Stimulated activated CD4-positive, alpha-beta T cell treated with anti-CD3 and anti-CD28 coated beads, Interleukin-15, amount 100 ng/mL, for 1 hour (primary cell): ENCODE measurements around the gene NDST3.

Source experiments
- DNase-seq, 2 donors: peaks; one replicate each; pipeline ENCODE4 v3.0.0-alpha.2; 2020; ENCODE audit warnings: low read depth in 1 of 2, low spot score in 1 of 2

NDST3 gene

DNA sequence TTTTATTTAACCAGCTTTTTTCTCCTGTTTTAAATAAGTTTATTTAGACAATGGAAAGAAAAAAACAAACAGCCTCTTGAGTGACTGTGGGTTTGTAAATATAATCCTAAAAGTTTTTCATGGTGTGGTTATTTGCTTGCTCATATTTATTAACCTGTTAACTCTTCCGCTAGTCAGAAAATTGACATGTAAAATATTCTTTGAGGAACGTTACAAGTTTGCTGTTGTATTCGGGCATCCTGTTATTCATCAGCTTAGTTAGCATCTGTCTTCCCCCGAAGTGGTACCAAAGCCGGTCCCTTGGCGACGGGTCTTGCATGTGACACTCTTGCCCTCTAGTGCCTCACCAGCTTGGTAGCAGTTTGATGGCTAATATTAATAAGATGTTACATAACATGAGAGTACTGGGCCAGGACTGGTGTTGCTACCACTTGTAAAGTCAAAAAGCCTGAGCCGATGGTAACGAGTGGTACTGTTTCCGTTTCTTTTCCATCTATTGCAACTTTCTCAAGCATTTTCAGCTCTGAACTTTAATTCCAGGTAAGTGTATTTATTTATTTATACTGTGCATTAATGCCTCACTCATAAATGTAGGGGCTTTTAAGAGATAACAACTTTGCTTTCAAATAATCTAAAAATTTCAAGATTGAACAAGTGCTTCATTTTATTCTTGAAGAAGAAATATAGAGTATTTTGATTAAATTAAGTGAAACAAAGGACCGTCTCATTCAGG is at the start of gene NDST3:
TSS of gene NDST3 (plus strand) at position 434 of the 733 bp plus-strand sequence. CDS start 19,425 bp downstream, outside the sequence.
- DNase-seq, result no peak

DNA sequence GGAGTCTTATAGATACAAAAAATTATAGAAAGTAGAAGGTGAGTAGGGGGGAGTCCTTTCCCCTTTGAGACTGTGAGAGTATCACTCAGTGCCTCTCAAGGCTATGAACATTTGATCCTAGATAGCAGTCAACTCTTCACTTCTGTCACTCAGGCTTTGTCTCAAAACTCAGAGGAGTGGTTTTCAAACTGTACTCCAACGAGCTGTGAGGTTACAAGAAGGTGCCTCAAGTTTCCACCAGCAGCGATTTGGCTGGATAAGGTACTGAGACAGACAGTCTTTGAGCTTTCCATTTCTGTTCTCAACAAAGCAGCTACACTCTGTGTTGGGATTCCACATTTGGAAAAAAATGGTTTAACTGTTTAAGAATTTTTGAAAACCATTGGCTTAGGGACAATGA is 48.0 kb upstream of the NDST3 start:
- DNase-seq, result no peak

DNA sequence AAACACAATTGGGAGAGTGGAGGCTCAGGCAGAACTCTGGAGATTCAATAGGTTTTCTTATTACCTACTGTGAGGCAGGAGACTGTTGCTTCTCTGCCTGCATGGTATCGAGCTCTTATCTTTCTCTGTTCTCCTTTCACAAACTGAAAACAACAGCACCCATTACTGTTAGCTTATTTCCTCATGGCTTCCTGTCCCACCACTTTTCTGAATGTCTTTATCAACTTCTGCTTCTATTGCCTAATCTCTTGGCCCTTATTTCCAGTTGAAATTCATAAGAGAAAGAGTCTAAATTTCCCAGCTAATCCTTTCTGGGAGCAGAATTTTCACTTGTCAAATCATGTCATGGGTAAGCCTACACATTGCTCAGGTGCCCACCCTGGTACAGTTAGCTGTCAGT is 46.8 kb upstream of the NDST3 start:
- DNase-seq, result no peak

DNA sequence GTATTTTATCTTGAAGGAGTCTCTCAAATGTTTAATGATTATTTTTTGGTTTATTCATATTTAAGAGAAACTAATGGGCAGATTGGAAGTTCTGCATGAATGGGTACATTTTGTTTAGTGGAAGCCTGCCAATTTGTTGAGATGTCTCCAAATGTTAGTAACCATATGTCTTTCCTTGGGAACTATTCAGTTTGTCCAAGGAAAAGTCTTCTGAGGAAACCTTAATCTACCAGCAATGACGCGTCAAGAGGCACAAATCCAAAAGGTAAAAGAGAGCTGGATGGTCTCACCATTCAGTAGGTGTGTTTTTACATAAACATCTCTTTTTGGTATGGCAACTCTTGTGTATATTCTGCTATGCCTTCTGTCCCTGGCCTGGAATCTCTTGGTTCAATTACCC is 37.4 kb upstream of the NDST3 start:
- no peak for DNase-seq

DNA sequence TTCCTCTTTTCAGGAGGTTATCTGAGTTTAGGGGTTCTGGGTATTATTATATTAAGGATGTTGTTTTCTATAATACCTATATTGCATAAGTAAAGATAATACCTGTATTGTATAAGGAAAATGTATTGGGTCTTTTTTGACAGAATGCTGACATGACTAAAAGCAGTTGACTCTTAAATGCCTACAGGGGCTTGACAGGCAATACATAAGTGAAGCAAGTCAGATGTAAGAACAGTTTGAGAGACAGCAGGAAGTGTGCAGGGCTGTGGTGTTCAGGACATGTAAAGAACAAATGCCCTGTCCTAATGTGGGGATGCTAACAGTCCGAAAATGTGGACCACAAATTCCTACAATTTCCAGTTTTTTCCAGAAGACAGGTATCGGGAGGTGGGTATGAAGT is 30.2 kb upstream of the NDST3 start:
- DNase-seq, result no peak

DNA sequence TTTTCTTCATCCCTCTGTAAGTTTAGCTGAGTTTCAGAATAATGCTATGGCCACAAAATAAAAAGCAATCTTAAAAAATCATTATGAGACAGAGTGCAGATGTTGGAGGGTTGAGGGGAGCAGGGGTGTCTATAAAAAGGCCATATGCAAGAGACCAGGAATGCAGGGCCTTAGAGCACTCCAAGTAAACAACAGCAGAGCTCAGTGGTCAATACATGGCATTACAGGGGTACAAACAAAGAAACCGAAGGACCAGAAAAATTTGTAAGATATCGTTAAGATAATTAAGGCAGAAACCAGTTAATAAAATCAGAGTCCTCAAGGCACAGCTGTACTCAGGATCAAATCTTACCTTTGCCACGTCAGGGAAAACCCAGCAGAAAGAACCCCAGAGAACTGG is 28.4 kb upstream of the NDST3 start:
- no peak for DNase-seq

DNA sequence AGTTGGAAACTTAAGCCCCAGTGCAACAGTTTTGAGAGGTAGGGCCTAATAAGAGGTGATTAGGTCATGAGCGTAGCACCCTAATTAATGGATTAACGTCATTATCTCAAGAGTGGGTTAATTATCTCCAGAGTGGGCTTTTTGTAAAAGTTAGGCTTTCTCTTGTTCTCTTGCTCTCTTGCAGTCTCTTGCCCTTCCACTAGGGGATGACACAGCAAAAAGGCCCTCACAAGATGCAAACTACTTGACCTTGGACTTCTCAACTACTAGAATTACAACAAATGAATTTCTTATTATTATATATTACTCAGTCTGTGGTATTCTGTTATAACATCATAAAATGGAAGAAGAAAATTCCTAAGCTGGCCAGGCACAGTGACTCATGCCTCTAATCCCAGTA is 22.1 kb upstream of the NDST3 start:
- DNase-seq, result no peak

DNA sequence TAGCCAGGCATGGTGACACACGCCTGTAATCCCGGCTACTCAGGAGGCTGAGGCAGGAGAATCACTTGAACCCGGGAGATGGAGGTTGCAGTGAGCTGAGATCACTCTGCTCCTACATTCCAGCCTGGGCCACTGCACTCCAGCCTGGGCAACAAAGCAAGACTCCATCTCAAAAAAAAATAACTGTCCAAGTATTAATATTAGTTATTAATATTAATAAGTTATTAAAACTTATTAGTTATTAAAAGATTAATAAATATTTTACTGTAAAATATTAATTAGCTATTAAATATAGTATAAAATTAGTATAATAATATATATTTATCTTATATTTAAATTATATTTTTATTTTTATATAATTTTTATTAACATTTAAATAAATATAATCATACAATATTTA is 19.5 kb upstream of the NDST3 start:
- no peak for DNase-seq

DNA sequence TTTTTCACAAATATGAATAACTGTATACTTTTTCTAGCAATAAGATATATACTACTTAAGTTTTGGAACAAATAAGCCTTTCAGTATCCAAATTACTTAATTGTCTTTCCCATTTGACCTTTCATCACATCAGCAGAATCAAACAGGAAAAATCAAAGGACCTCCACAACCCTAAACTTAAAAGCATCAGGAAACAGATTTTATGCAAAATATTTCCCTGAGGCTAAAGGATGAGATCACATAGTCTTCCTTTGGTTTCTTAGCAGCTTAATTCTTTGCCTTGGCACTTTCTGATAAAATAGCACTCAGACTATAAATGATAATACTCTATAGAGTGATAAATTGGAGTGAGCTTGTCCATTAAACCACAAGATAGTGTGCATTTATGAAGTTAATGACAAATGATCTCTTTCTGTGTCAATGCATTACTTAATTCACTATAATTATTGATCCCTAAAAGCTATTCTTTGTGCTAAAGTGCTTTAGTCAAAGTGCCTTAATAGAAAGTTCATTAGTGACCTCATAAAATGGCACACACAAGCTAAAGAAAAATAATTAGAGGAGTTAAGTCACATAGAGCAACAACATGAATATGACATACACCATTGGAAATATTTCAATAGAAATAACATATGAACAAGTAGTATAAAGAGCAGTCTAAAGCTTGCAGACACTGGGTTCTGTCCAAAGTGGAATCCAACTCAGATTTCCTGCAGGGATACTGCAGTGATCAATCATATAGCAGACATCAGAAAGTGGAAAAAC is 15.7 kb upstream of the NDST3 start:
- no peak for DNase-seq

DNA sequence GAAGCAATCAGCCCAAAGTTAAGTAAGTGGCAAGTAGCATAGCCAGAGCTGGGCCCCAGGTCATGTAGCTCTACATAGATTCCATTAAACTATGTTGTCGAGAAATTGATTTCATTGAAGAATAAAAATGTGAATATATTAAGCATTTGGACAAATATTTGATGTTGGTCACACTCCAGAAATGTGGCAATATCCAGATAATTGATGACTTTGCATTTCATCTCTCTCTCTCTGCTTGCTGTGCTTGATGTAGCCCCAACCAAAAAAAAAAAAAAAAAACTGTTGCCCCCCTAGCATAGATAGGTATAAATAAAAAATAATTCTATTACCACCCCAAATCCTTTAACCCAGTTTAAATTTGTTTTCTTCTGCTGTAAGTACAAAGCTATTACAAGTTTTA is 7.5 kb upstream of the NDST3 start:
- no peak for DNase-seq

DNA sequence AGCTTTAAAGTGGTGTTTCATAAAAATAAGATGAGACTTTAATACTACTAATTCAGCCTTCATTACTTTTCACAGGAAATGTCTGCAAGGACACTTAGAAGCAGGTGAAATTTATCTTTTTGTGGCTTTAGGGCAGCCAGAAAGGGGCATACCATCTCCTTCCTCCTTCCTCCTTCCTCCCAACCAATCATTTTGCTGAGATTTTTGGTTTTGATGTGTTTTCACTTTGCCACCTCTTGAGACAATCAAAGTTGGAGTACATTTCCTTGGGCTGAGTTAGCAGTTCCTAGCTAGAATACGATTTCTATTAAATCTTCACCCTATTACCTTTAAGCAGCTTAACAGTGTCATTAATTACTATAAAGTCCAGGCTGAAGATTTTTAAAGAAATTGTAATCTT is 5.1 kb upstream of the NDST3 start:
- DNase-seq, result no peak

DNA sequence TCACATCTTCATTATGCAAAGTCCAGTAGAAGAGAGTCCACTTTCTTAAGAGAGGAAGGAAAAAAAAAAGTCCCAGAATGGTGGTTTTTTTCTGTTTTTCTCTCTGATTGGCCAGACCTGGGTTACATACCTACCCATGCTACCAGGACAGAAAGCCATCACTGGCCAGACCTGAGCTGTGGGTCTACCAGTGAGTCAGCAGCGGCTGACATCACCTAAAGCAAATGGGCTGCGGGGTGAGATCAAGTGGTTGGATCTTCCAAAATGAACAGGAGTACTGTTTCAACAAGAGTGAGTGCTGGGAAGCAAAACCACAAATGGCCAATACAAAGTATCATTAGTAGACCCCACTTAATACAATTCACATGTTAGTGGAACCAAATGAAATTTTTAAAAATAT is 1.6 kb upstream of the NDST3 start:
- DNase-seq, result no peak

DNA sequence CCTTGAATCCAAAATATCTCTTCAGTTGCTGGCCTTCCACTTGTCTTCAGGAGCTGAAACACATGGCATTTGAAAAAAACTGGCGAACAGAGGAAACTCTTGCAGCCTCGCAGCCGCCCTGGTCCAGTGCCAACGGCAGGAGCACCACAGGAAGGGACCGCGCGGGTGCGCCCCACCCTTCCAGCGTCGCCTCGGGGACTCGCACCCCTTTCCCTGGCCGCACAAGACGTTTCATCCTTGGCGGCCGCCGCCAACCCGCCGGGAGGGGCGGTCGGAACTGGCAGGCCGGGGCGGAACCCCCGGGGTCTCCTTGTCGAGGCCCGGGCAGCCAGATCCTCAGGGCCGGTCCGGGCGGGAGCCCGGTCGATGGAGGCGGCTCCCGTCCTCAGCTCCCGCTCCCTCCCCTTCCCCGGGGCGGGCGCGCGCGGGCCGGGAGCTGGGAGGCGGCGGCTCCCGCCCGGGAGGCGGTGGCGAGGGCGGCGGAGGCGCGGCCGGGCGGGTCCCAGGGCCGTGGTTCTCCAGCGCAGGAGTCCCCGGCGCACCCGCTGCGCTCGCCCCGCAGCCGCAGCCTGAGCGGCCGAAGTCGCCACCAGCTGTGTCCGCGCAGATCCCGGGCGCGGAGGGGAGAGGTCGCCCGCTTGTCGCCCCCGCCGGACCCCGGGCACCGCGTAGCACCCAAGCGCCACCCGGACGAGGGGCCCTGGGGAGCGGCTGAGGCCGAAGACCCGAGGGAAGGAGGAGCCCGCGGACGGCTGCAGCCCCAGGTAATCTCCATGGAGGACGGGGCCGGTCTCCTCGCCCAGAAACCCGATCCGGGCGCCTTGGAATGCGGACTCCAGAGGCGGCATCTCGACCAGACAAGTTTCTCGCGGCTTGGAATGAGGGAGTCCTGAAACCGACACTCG is 886 bp upstream of the NDST3 start:
- DNase-seq, result no peak

DNA sequence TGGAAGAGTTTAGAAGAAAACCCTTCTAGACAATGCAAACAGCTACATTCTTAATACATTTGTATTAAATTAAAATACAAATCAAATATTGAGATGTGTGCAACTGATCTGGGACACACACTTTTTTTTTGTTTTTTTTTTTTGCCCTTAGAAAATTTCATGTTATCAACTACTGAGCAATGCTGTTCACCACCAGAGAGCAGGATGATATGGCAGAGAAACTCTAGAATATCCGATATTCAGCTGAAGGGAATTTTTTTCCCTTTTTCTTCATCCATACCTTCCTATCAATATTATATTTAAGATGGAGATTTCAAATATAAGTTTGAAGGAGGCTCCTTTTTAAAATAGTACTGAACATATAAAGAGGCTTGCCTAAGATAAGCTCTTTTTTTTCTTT is 1.0 kb downstream of the NDST3 start:
- no peak for DNase-seq

DNA sequence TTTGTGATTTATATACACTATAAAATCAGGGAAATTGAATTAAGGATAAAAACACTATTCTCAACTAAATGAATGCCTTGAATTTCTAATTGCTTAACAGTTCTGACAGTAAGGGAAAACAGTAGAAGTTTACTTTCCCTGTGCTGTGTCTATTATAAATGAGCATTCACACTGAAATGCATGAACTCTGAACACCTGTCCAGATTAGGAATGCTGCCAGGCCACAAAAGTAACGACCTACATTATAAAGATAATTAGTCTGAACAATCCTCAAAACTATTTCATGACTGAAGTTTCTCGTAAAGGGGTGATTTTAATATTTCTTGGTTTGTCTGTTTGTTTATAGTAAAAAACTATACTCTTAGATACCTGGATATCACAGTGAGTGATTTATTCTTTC is 2.0 kb downstream of the NDST3 start:
- no peak for DNase-seq

DNA sequence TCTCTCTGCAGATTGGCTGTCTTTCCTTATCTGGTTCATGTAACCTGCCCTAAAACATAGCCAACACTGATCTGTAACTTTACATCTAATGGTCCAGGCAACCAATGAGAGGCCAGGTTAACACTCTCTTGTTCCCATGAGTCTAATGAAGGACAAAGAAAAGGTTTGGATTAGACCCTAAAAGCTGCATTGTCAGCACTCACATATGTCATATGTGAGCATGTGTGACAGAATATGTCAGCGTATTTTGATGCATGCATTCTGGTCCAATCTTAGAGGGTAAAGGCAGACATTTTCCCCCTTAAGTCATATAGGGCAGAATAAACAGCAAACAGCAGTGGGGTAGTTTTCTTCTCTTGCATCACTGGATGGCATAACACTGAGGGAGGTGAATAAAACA is 3.7 kb downstream of the NDST3 start:
- DNase-seq, result no peak

DNA sequence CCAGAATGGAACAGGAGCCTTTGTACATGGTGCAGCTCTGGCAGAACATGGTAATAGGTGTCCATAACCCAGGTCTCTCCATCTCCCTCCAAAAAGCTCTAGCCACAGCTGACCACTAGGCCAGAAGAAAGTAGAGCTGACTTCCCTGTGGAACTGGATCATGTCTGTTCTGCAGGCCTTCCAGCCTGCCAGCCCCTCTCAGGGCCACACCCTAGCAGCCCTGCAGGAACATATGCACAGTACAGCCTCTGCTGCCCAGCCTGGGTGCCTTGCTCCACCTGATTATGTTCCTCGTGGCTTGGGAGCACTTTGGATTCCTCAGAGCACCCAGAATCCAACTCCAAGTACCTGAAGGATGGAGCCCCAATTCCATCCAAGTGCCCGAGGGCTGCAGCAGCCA is 12.0 kb downstream of the NDST3 start:
- DNase-seq, result no peak

DNA sequence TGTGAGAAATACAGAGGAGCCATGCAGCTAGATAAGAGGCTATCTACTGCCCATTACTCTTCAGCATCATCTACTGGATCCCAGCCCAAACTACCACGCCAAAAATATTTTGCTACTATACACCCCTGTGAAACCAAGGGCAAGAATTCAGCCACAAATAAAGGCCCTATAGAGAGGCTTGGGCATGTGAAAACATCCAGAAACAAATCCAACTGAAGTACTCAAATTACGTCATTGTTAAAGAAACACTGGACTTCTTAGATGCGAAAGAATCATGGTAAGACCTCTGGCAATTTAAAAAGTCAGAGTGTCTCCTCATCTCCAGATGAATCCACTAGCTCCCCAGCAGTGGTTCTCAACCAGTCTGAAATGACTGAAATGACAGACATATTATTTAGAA is 12.8 kb downstream of the NDST3 start:
- DNase-seq, result no peak

DNA sequence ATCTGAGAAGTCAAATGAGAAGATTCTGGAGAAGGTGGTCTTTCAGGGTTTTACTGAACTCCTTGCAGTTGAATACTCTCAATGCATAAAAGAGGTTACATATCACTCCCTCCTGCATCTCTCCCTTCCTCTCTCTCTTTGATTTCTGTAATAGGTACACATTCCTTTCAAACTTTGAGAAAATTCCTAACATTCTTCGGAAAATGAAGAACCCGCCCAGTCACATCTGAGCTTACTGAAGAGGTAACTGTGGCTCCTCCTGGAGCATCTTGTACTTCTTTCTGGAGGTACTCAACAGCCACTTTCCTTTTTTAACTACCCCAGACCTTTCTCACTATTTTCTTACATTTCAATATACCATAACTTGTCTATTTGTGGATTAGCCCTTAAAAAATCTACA is 24.7 kb downstream of the NDST3 start:
- DNase-seq, result no peak

DNA sequence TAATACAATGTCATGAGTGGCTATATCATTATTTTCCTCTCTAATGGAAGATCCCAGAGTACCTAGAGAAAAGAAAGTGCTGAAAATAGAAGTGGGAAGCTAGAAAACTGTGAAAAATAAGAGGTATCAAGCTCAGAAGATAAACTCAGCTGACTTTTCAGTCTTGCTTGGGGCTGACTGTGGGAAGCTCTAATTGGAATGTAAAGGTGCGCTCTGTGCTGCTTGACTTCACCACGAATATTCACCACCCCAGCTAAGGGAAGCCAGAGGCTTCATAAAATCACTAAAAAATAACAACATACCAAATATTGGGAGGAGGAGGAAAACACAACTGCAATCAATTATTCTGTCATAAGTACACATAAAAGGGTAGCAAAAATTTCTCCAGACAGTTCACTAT is 25.1 kb downstream of the NDST3 start:
- DNase-seq, result no peak

DNA sequence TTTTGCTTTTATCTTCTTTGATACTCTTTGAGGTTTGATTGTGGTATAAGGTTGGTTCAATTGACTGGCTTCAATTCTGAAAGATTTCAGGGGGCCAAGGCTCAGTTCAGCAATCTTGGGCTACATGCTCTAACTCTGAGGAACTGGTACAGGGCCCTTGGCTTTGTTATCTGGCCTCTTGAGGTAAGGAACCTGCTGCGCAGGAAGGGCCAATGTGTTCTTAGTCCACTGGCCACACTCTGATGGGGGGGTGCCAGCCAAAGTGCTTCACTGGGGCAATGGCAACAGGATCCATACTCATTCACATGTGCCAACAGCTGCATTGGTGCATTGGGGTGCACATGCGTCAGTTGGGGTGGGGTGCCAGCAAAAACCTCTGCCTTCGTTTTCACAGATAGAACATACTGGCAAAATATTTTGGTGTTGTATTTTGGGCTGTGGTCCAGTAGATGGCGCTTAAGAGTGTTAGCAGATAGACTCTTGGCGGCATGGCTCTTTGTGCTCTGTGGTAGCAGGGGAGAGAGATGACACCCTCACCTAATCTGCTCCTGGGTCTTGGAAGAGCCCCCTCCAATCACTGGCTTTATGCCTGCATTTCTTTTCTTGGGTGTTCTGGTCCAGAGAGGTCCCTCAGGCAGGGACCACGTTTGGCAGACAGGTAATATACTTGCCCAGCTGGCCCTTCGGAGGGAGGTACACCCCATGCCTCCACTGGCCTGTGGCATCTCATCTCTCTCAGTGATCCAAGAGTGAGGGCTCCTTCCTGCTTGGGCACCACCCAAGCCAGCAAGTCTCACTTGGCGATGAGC is 42.9 kb downstream of the NDST3 start:
- no peak for DNase-seq
